Fibroblast of gingiva (primary cell): ENCODE data around the gene NUDCD3.
"Not testable (repeated sequence)": the region's sequence is repeated elsewhere in the genome, so short reads cannot be mapped to it uniquely, and the experiment has no call there.

Experiments used
- DNase-seq: peaks from one replicate; pipeline ENCODE4 v3.0.0-alpha.2; 2011; ENCODE audit warnings: low read depth

NUDCD3 gene

DNA sequence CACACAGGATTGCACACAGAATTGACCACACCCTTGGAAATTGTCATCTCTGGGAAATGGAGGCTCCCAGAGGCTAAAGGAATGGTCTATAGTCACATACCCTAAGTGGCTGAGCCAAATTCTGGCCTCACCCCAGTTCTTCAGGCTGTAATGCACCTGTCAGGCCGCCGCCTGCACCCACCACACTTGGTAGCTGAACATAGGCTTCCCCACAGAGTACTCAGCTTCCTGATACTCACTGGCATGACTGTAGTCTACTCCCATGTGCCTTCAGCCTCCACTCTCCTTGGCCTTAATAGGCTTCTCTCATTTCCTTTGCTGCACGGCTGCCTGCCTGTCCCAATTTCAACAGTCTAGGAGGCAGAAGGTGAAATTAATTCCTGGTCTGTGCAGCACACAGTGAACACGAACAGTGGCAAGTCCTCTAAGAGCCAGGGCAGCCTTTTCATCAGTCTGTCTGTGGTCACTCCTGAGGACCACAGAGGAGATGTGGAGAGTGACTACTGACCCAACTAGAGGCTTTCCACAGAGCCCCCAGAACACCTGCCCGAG lies 42.5 kb downstream of the NUDCD3 start:
- DNase-seq, result no peak

DNA sequence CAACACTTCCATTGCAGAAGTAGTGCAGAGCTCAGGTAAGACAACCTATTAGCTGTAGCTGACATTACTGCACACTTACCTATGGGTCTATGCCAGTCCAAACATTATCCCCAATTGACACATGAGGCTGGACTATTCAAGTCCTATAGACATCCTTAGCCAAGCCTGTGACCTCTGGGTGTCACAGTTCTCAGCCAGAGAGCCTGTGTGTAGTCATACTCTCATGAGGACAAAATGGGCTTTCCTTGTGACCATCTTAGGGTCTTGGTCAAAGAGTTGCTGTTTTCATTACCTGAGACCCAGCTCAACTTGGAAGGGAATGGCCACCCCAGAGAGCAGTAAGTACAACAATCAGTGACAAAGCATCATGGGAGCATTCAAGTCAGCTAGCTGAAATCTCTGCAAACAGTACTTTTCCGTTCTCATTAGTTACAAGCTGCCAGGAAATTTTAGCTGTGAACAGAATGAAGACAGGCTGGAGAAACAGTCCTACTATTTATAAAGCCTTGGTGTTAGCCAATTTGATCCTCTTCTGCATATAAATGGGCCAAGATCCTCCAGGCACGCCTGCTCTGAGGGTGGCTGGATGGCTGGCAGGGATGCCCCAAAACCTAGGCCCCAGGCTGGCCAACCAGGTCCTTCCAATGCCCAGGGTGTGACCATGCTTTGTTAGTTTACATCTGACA lies 44.3 kb downstream of the NUDCD3 start:
- DNase-seq, result no peak

DNA sequence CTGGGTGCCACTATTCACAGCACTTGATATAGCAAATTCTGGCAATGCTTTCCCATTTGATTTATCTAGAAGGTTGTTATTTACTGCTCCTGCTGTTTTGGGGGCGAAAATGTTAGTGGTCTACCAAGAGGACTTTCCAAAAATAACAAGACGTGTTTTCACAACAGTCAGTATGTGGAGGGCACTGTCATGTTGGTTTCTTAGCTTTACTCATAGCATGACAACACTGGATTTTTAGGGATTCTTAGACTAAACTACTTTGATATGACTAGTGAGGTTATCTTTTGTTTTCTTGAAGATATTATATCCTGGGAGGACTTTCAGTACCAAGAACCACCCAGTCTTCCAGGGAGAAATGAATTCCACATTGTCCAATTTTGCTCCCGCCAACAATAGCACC lies 49.4 kb downstream of the NUDCD3 start:
- no peak for DNase-seq

DNA sequence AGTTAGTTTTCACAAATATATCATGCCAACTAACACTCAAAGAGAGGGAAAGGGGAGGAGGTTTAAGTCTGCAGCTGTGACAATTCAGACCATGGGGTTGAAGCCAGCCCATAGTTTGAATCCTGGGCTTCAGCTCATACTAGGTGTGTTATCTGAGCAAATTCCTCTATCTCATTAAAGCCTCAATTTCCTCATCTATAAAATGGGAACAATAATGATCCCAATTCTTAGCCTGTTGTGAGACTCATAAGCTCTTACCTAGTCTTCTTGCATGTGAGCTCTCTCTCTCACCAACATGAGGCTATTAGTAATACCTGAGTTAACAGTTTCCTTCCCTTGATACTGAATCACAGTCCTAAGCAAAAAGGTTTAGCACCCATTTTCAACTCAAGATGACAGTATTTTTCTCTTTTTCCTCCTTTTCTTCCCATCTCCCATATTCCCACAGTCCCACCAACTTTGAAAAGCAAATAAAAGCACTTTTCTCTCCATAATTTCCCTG lies 49.8 kb downstream of the NUDCD3 start:
- no peak for DNase-seq

DNA sequence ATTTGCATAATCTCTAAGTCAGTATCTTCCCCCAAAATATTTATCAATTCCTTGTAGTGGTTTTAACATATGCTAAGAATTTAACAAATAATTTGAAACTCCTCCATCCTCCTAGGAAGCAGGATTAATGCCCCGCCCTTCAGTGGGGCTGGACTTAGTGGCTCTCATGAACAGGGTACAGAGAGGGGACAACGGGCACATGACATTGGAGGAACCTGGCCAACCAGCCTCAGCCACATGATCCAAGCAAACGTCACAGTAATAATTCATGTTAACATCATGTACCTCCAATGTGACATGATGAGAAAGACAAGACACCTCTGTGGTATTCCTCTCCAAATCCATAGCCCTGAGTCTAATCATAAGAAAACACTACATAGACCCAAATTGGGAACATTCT lies 50.5 kb downstream of the NUDCD3 start:
- no peak for DNase-seq

- no peak for DNase-seq
Observed at GRCh38 chr7:44438816-44439215, 51.6 kb downstream of the NUDCD3 start.

DNA sequence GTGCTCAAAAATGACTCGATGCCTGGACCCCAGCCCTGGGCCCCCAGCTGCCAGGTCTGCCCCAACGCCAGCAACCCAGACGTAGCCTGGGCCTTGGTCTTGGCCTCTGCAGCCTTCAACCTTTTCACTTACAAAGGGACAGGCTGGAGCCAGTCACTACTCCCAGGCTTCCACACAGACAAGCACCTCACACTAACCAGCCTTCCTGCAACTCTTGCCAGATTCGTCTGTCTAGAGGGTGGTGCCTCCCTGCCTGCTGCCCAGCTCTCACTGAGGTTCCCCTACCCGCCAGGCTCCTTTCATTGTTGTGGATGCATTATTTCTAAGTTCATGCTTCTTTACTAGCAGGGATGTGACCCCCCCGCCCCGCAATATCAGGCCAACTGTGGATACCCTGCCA lies 56.3 kb downstream of the NUDCD3 start:
- no peak for DNase-seq

- no peak for DNase-seq
Observed at GRCh38 chr7:44433255-44434022, 57.0 kb downstream of the NUDCD3 start.

- no peak for DNase-seq
Observed at GRCh38 chr7:44432381-44432977, 58.0 kb downstream of the NUDCD3 start.

DNA sequence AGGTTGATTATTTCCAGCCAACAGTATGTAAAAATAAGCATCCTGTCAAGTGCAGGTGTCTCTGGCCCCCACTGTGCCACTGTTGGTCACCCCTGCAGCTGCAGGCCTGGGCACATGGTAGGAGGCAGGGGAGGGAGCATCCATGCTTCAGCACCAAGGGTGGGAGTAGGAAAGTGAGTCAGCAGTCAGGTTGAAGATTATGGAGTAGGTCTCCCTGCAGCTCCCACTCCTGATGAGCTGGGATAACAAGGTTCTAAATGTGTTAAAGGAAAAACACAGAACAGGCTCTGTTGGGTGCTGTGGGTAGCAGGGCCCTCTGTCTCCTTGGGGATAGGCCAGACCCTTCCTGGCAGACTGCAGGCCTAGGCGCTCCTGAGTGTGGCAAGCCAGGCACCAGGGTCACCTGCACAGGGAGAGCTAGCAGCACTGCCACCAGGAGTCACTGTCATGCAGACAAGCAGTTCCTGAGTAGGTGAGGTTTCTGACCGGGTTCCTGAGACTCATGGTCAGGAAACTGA lies 59.3 kb downstream of the NUDCD3 start:
- DNase-seq, result no peak

DNA sequence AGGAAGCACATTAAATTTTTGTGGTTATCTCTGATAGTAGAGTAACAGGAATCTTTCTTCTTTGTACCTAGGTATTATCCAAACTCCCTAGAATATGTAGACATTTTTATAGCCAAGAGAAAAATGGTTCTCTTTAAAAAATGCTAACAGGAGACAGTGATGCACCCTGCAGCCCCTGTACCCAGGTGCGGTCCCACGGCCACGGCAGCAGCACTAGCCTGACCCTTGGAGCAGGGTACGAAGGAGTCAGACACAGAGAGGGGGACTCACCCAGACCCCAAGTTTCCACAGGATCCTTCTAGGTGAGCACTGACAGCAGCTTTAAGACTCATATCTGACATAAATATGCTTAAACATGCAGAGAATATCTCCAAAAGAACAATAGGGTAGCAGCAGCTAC lies 60.4 kb downstream of the NUDCD3 start:
- DNase-seq, result no peak

DNA sequence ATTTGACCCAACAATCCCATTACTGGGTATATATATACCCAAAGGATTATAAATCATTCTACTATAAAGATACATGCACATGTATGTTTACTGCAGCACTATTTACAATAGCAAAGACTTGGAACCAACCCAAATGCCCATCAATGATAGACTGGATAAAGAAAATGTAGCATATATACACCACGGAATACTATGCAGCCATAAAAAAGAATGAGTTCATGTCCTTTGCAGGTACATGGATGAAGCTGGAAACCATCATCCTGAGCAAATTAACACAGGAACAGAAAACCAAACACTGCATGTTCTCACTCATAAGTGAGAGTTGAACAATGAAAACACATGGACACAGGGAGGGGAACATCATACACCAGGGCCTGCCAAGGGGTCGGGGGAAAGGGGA lies 65.7 kb downstream of the NUDCD3 start:
- DNase-seq, result not testable (repeated sequence)

DNA sequence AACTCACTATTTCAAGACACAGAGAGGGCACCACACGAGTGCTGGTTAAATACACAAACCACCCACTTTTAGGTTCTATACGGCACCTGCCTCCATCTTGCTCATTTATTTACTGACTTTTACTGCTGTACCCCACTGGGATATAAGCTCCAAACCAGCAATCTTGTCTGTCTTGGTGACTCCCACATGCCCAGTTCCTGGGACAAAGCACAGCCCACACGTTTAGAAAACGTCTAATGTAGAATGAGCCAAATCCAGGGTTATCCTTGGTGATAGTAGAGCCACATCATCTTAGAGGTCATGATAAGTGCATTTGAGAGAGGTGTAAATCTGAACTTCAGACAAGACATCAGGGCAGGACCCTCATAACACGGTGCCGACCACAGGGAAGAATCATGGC lies 73.5 kb downstream of the NUDCD3 start:
- DNase-seq, result no peak

DNA sequence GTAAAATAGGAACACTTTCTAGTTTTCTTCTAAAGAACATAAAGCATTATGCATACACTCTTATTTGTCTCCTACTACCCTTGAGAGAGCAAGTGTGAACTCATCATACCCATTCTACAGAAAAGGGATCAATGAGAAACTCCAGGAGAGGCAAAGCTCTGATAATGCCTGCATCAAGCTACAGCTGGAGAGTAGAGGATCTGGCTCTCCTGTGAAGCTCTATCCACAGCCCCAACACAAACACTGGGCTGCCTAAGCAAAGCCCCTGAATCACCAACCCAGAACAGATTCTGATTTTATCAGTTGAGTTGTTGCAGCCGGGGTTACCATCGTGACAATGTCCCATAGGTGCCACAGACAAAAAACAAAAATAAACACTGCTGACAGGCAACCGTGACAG lies 74.9 kb downstream of the NUDCD3 start:
- DNase-seq, result no peak

GRCh38 chr7:44415047-44415446 lies 75.4 kb downstream of the NUDCD3 start:
- no peak for DNase-seq

DNA sequence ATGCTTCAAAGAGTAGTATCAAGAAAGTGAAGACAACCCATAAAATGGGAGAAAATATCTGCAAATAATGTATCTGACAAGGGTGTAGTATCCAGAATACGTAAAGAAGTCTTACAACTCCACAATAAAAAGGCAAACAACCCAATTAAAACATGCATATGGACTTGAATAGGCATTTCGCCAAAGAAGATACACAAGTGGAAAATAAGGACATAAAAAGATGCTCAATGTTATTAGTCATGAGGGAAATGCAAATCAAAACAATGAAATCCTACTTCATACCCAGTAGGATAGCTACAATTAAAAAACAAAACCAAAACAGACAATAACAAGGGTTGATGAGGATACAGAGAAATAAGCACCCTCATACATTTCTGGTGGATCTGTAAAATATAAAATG lies 79.2 kb downstream of the NUDCD3 start:
- no peak for DNase-seq

DNA sequence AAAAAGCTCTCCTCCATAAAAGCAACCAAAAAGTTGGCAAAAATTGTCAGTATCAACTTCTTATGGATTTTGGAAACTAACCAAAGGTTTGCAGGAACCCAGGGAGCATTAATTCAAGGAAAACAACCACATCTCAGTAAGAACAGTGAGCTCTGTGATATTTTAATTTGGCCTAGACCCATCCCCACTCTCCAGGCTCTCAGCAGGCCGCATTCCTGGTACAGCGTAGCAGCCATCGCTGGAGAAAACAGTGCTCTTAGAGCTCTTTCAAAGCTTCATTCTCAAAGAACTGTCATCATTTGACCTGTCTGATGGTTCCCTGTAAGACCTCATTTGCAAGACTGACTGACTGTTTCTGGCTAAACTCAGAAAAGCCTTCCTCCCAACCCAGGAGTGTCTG lies 81.9 kb downstream of the NUDCD3 start:
- DNase-seq, result no peak

DNA sequence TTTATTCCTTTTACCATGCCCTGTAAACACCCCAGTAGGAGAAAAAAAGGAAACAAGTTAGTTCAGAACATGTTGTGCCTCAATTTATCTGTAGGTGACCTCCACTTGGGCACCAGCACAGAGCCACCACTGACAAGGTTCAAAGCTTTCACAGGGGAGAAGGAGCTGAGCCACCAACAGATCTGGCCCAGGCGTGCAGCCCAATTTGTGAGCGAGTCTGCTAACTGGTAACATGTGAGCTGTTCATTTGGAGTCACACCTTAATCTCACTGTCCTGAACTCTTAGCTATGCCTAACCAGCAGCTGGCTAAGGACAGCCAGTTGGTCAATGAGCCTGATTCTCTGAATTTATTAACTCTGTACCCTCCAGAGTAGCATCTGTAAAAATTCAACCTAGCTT lies 86.7 kb downstream of the NUDCD3 start:
- no peak for DNase-seq

- no peak for DNase-seq
Observed at GRCh38 chr7:44403176-44403759, 87.2 kb downstream of the NUDCD3 start.

DNA sequence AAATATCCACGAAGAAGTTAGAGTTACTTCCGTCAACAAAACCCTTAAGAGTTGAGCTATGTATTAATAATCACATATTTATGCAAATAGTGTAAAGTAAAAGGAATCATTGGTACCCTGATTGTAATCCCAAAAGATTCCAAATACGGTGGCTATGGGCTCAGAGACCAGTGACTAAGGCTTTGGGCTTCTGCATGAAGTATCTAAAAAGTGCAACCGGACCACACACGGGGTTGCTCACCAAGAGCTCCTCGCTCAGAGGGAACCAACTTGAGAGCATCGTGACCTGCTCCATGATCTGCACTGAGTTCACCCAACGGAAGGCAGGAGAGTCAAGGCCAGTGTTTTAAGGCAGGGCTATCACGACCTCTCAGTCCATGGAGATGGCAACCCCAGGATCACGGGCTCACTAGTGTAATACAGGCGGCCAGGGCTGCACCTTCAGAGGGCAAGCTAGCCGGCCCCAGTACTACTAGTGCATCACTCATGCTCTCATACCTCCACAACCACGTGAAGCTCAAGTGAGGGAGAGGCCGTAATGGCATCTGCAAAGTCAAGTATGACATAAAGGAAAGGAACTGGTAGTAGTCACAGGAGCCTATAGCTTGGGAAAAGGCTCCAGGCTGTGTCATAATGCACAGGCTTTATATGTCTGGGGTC lies 87.9 kb downstream of the NUDCD3 start:
- DNase-seq, result no peak

GRCh38 chr7:44401692-44402091 lies 88.8 kb downstream of the NUDCD3 start:
- DNase-seq, result no peak

GRCh38 chr7:44400033-44400511 lies 90.4 kb downstream of the NUDCD3 start:
- no peak for DNase-seq
